ENCODE results near the gene PLXNA2.

- TF ChIP-seq CTCF (IDR thresholded peaks at IDR 0.05) (no peak), POLR2A (IDR thresholded peaks at IDR 0.05) (no peak)
Measured at GRCh38 chr1:208192995-208193394, 51.2 kb downstream of the PLXNA2 start.
